Neural progenitor cell (in vitro differentiated cells): ENCODE measurements around the gene ARHGAP28. TPM values are rescaled to one million over a fixed set of nuclear protein-coding genes. Genes with fewer than 3 reads are reported as not detected.

Source experiments
- DNase-seq: peaks from one replicate; pipeline ENCODE4 v3.0.0-alpha.2; 2016; ENCODE audit warnings: low spot score
- H2AFZ ChIP-seq: fragments of 200-600 bp; sonication (generic); replicated peaks from 2 replicates; pipeline ENCODE4 v1.6.1; 2016; ENCODE audit warnings: antibody characterized with exemption
- H3F3A ChIP-seq: fragments of 200-600 bp; sonication (generic); 2 replicates; pipeline ENCODE4 v1.6.1; 2016; ENCODE audit warnings: antibody characterized with exemption, low read depth
- H3K27ac ChIP-seq: fragments of 200-600 bp; sonication (generic); 2 replicates; pipeline ENCODE4 v1.5.1; 2016; ENCODE audit warnings: mild to moderate bottlenecking
- H3K27me3 ChIP-seq: fragments of 200-600 bp; sonication (generic); 2 replicates; pipeline ENCODE4 v1.6.1; 2016; ENCODE audit warnings: mild to moderate bottlenecking, moderate library complexity
- H3K36me3 ChIP-seq: fragments of 200-600 bp; sonication (generic); 2 replicates; pipeline ENCODE4 v1.5.1; 2016
- H3K4me1 ChIP-seq: fragments of 200-600 bp; sonication (generic); 2 replicates; pipeline ENCODE4 v1.6.1; 2016; ENCODE audit warnings: mixed run types
- H3K4me2 ChIP-seq: fragments of 200-600 bp; sonication (generic); 2 replicates; pipeline ENCODE4 v1.6.1; 2016
- H3K4me3 ChIP-seq: fragments of 200-600 bp; sonication (generic); 2 replicates; pipeline ENCODE4 v1.5.1; 2016
- H3K79me2 ChIP-seq: fragments of 200-600 bp; sonication (generic); 2 replicates; pipeline ENCODE4 v1.6.1; 2016; ENCODE audit warnings: low read depth
- H3K9ac ChIP-seq: fragments of 200-600 bp; sonication (generic); 2 replicates; pipeline ENCODE4 v1.6.1; 2016
- H3K9me3 ChIP-seq: fragments of 200-600 bp; sonication (generic); 2 replicates; pipeline ENCODE4 v1.5.1; 2016; ENCODE audit warnings: low read depth
- H4K20me1 ChIP-seq: fragments of 200-600 bp; sonication (generic); 2 replicates; pipeline ENCODE4 v1.6.1; 2016; ENCODE audit warnings: low read depth
- H3K27ac Mint-ChIP-seq: 3 replicates; pipeline ENCODE4 v1.8.0; 2021; ENCODE audit warnings: mixed read lengths
- H3K27me3 Mint-ChIP-seq: 2 replicates; pipeline ENCODE4 v1.8.0; 2022; ENCODE audit warnings: low read depth, mild to moderate bottlenecking, inconsistent platforms, moderate library complexity, mixed read lengths; ENCODE audit not compliant: insufficient read depth
- H3K36me3 Mint-ChIP-seq: 3 replicates; pipeline ENCODE4 v1.8.0; 2021; ENCODE audit warnings: mixed read lengths
- H3K4me1 Mint-ChIP-seq: 3 replicates; pipeline ENCODE4 v1.8.0; 2021; ENCODE audit warnings: mixed read lengths
- H3K4me3 Mint-ChIP-seq: 3 replicates; pipeline ENCODE4 v1.8.0; 2021; ENCODE audit warnings: mild to moderate bottlenecking, moderate library complexity, mixed read lengths
- H3K9me3 Mint-ChIP-seq: 3 replicates; pipeline ENCODE4 v1.8.0; 2020; ENCODE audit warnings: mixed read lengths
- EZH2 ChIP-seq: fragments of 200-600 bp; sonication (generic); IDR thresholded peaks from 2 replicates; pipeline ENCODE4 v1.6.1; 2017; ENCODE audit warnings: antibody characterized with exemption, mild to moderate bottlenecking, moderate library complexity
- EZH2phosphoT487 ChIP-seq: fragments of 200-600 bp; sonication (generic); IDR thresholded peaks from 2 replicates; pipeline ENCODE4 v1.6.1; 2017; ENCODE audit warnings: antibody characterized with exemption
- total RNA-seq: library from RNA; depleted of rRNA; stranded (reverse); fragments of >200 nt; gene quantifications from 2 replicates; pipeline ENCODE4 v1.2.3, GENCODE V29; 2015; ENCODE audit warnings: low replicate concordance
- TF ChIP-seq, protein P1 (sequence below): fragments of 200-600 bp; sonication (generic); IDR thresholded peaks from 2 replicates; pipeline ENCODE4 v1.5.1; 2017; ENCODE audit warnings: antibody characterized with exemption, mild to moderate bottlenecking

Gene ARHGAP28
- total RNA-seq, 1 donor from 2014 or later = 25.7 TPM

DNA sequence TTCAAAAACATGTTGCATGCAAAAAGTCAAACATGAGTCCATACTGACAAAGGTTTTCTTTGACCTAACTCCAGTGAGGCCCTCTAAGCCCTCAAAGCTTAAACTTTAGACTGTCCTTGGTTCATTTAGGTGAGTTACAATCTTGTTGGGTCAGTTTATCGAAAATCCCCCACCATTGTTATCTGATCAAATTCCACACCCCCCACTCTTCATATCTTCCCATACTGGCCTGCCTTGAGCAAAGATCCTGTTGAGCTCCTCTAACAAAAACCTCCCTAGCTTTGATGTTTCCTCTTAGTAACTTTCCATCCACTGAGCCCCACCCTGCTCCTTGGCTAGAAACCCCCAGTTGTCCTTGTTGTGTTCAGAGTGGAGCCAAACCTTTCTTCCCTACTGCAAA lies 193.7 kb downstream of the ARHGAP28 start:
- peaks cover 4% of the 10 kb centered on the region for H3K9me3 Mint-ChIP-seq
- no peaks in the 10 kb centered on the region for H3K27me3 ChIP-seq
- no peaks in the 10 kb centered on the region for H4K20me1 ChIP-seq
- H3K4me3 Mint-ChIP-seq = no peak overlapping the region
- H3K9ac ChIP-seq = no peak overlapping the region
- H3K4me3 ChIP-seq = no peak overlapping the region
- DNase-seq = no peak
- peaks cover 2% of the 10 kb centered on the region for H3K27me3 Mint-ChIP-seq
- TF ChIP-seq EZH2 (no peak), EZH2phosphoT487 (no peak)
- TF ChIP-seq, protein P1, sequence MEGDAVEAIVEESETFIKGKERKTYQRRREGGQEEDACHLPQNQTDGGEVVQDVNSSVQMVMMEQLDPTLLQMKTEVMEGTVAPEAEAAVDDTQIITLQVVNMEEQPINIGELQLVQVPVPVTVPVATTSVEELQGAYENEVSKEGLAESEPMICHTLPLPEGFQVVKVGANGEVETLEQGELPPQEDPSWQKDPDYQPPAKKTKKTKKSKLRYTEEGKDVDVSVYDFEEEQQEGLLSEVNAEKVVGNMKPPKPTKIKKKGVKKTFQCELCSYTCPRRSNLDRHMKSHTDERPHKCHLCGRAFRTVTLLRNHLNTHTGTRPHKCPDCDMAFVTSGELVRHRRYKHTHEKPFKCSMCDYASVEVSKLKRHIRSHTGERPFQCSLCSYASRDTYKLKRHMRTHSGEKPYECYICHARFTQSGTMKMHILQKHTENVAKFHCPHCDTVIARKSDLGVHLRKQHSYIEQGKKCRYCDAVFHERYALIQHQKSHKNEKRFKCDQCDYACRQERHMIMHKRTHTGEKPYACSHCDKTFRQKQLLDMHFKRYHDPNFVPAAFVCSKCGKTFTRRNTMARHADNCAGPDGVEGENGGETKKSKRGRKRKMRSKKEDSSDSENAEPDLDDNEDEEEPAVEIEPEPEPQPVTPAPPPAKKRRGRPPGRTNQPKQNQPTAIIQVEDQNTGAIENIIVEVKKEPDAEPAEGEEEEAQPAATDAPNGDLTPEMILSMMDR = no peak
- H3K27ac ChIP-seq = no peak overlapping the region
- no peaks in the 10 kb centered on the region for H3K9me3 ChIP-seq
- no peak overlapping the region for H2AFZ ChIP-seq
- peaks cover 5% of the 10 kb centered on the region for H3K36me3 Mint-ChIP-seq
- H3K36me3 ChIP-seq = no peaks in the 10 kb centered on the region
- no peaks in the 10 kb centered on the region for H3F3A ChIP-seq
- peaks cover 14% of the 10 kb centered on the region for H3K4me1 ChIP-seq
- peaks cover 16% of the 10 kb centered on the region for H3K4me1 Mint-ChIP-seq
- no peaks in the 10 kb centered on the region for H3K79me2 ChIP-seq
- H3K27ac Mint-ChIP-seq = no peak overlapping the region
- no peak overlapping the region for H3K4me2 ChIP-seq

DNA sequence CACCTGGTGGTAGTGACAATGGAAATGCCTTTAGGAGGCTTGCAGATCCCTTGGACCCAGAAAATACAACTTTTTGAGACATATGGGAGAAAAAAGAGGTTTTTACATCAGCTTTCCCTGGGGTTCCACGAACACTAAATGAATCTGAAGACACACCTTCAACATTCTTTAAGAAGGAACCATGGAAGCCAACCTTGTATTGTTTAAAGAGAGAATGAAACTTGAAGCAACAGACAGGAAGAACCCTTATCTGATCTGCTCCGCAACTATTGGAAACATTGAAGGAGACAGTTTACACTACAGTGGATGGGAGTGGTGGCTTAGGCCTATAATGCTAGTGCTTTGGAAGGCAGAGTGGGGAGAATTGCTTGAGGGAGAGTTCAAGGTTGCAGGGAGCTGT lies 197.6 kb downstream of the ARHGAP28 start:
- Histone ChIP-seq H4K20me1 (no peaks in the 10 kb centered on the region), H3K36me3 (no peaks in the 10 kb centered on the region), H2AFZ (no peak overlapping the region), H3K4me1 (peaks cover 14% of the 10 kb centered on the region), H3K27ac (no peak overlapping the region), H3K9me3 (no peaks in the 10 kb centered on the region), H3K4me2 (no peak overlapping the region), H3K9ac (no peak overlapping the region), H3K27me3 (no peaks in the 10 kb centered on the region), H3F3A (no peaks in the 10 kb centered on the region), H3K4me3 (no peak overlapping the region), H3K79me2 (no peaks in the 10 kb centered on the region)
- Mint-ChIP-seq H3K4me1 (peaks cover 14% of the 10 kb centered on the region), H3K9me3 (peaks cover 4% of the 10 kb centered on the region), H3K27ac (no peak overlapping the region), H3K27me3 (no peaks in the 10 kb centered on the region), H3K36me3 (peaks cover 5% of the 10 kb centered on the region), H3K4me3 (no peak overlapping the region)
- no peak for DNase-seq
- TF ChIP-seq EZH2 = no peak
- no peak for TF ChIP-seq EZH2phosphoT487
- TF ChIP-seq, protein P1 = no peak

DNA sequence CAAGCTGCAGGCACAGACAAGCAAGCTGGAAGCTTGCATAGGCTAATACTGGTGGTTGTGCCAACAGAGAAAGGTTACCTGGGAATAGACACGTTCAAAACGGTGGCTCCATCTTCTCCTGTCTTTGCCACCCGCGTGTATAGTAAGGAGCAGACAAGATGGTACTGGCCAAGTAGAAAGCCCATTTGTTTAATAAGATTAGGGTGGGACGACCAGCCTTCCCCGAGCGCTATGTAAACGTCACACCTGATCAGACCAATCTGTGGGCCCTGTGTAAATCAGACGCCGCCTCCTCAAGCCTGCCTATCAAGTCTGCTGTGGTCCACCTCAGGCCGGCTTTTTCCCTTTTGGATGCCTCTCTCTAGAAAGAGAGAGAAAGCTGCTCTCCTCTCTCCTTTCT lies 198.8 kb downstream of the ARHGAP28 start:
- Mint-ChIP-seq H3K4me3 (no peak overlapping the region), H3K9me3 (peaks cover 1% of the 10 kb centered on the region), H3K27ac (no peak overlapping the region), H3K4me1 (peaks cover 14% of the 10 kb centered on the region), H3K27me3 (no peaks in the 10 kb centered on the region), H3K36me3 (peaks cover 3% of the 10 kb centered on the region)
- Histone ChIP-seq H3K9me3 (no peaks in the 10 kb centered on the region), H4K20me1 (no peaks in the 10 kb centered on the region), H3K79me2 (no peaks in the 10 kb centered on the region), H3K27ac (no peak overlapping the region), H3K36me3 (no peaks in the 10 kb centered on the region), H3K4me3 (no peak overlapping the region), H2AFZ (no peak overlapping the region), H3K27me3 (no peaks in the 10 kb centered on the region), H3K9ac (no peak overlapping the region), H3K4me1 (peaks cover 14% of the 10 kb centered on the region), H3K4me2 (no peak overlapping the region), H3F3A (no peaks in the 10 kb centered on the region)
- DNase-seq = no peak
- TF ChIP-seq EZH2phosphoT487 (no peak), EZH2 (no peak)
- TF ChIP-seq, protein P1 = no peak
